SK-N-SH treated with all-trans-retinoic acid at 6 μM for 48 hours (cell line): ENCODE results near the gene DNASE2.
A peak's percentile ranks its signal among the peaks of the same experiment; 100 is the strongest.

Experiments
- ATAC-seq: fragments of 200-7000 bp; cut with Tn5 transposase; 3 replicates; pipeline ENCODE4 v1.9.1; 2020; ENCODE audit warnings: mild to moderate bottlenecking, moderate library complexity
- ARNTL ChIP-seq: fragments of 450-650 bp; formaldehyde crosslinking; IDR thresholded peaks from 2 replicates; pipeline ENCODE4 v1.5.0; 2020; ENCODE audit warnings: low read depth, mild to moderate bottlenecking, moderate library complexity, borderline replicate concordance
- CREB5 ChIP-seq: fragments of 250-450 bp; sonication (Bioruptor Pico); IDR thresholded peaks from 2 replicates; pipeline ENCODE4 v1.5.1; 2020; ENCODE audit warnings: low read depth, mild to moderate bottlenecking, moderate library complexity
- CSDC2 ChIP-seq: fragments of 250-450 bp; sonication (Bioruptor Pico); IDR thresholded peaks from 2 replicates; pipeline ENCODE4 v1.5.0; 2020; ENCODE audit warnings: mild to moderate bottlenecking, moderate library complexity
- CSRNP3 ChIP-seq: fragments of 250-450 bp; sonication (Bioruptor Pico); IDR thresholded peaks from 2 replicates; pipeline ENCODE4 v1.5.1; 2021; ENCODE audit warnings: mild to moderate bottlenecking, moderate library complexity
- ESRRG ChIP-seq: fragments of 250-450 bp; sonication (Bioruptor Pico); IDR thresholded peaks from 2 replicates; pipeline ENCODE4 v1.6.1; 2021; ENCODE audit warnings: mild to moderate bottlenecking
- GLIS3 ChIP-seq: fragments of 250-450 bp; sonication (Bioruptor Pico); IDR thresholded peaks from 2 replicates; pipeline ENCODE4 v1.5.0; 2020; ENCODE audit warnings: mild to moderate bottlenecking, moderate library complexity
- ISL1 ChIP-seq: fragments of 250-450 bp; sonication (Bioruptor Pico); IDR thresholded peaks from 2 replicates; pipeline ENCODE4 v2.1.2; 2022; ENCODE audit warnings: mild to moderate bottlenecking, moderate library complexity
- OSR1 ChIP-seq: fragments of 250-450 bp; sonication (Bioruptor Pico); IDR thresholded peaks from 2 replicates; pipeline ENCODE4 v1.8.0; 2022; ENCODE audit warnings: moderate library complexity, mild to moderate bottlenecking, inconsistent platforms
- PATZ1 ChIP-seq: fragments of 250-450 bp; sonication (Bioruptor Pico); IDR thresholded peaks from 2 replicates; pipeline ENCODE4 v1.8.0; 2020; ENCODE audit warnings: mild to moderate bottlenecking, moderate library complexity, borderline replicate concordance
- POU6F1 ChIP-seq: fragments of 250-450 bp; sonication (Bioruptor Pico); IDR thresholded peaks from 2 replicates; pipeline ENCODE4 v1.8.0; 2021; ENCODE audit warnings: low read depth, mild to moderate bottlenecking, moderate library complexity, borderline replicate concordance
- PPARA ChIP-seq: fragments of 250-450 bp; sonication (Bioruptor Pico); IDR thresholded peaks from 2 replicates; pipeline ENCODE4 v1.5.0; 2020; ENCODE audit warnings: mild to moderate bottlenecking, borderline replicate concordance
- RARB ChIP-seq: fragments of 250-450 bp; sonication (Bioruptor Pico); IDR thresholded peaks from 2 replicates; pipeline ENCODE4 v1.8.0; 2021; ENCODE audit warnings: mild to moderate bottlenecking, moderate library complexity
- TCF4 ChIP-seq: fragments of 250-450 bp; sonication (Bioruptor Pico); IDR thresholded peaks from 2 replicates; pipeline ENCODE4 v1.8.0; 2021; ENCODE audit warnings: mild to moderate bottlenecking, moderate library complexity, borderline replicate concordance
- TOX ChIP-seq: fragments of 250-450 bp; sonication (Bioruptor Pico); IDR thresholded peaks from 2 replicates; pipeline ENCODE4 v1.8.0; 2021; ENCODE audit warnings: mild to moderate bottlenecking, moderate library complexity, borderline replicate concordance
- TSHZ2 ChIP-seq: fragments of 250-450 bp; sonication (Bioruptor Pico); IDR thresholded peaks from 2 replicates; pipeline ENCODE4 v1.5.0; 2020; ENCODE audit warnings: mild to moderate bottlenecking, moderate library complexity
- ZFP3 ChIP-seq: fragments of 250-450 bp; sonication (Bioruptor Pico); IDR thresholded peaks from 2 replicates; pipeline ENCODE4 v1.5.0; 2020; ENCODE audit warnings: mild to moderate bottlenecking, moderate library complexity
- ZFP30 ChIP-seq: fragments of 450-650 bp; formaldehyde crosslinking; IDR thresholded peaks from 2 replicates; pipeline ENCODE4 v1.5.0; 2022; ENCODE audit warnings: mild to moderate bottlenecking, moderate library complexity
- ZNF565 ChIP-seq: fragments of 450-650 bp; formaldehyde crosslinking; conservative IDR thresholded peaks from 2 replicates; pipeline ENCODE4 v1.5.0; 2020; ENCODE audit warnings: low read depth, mild to moderate bottlenecking, moderate library complexity
- ZNF8 ChIP-seq: fragments of 450-650 bp; formaldehyde crosslinking; IDR thresholded peaks from 2 replicates; pipeline ENCODE4 v1.5.0; 2020; ENCODE audit warnings: mild to moderate bottlenecking, moderate library complexity

DNASE2 gene

GRCh38 chr19:12875086-12875485 lies 6.2 kb downstream of the DNASE2 start:
- ATAC-seq: no peak
- TF ChIP-seq ZNF8 (CRISPR knock-in tag) (no peak), ZNF565 (no peak), CREB5 (no peak)

- no peak for ATAC-seq
- TF ChIP-seq TCF4 (CRISPR knock-in tag): no peak
- no peak for TF ChIP-seq CSRNP3 (CRISPR knock-in tag)
- TF ChIP-seq ARNTL (CRISPR knock-in tag): no peak
- TF ChIP-seq ISL1 (CRISPR knock-in tag): no peak
- no peak for TF ChIP-seq POU6F1 (CRISPR knock-in tag)
- no peak for TF ChIP-seq TSHZ2
- no peak for TF ChIP-seq ZNF8 (CRISPR knock-in tag)
- no peak for TF ChIP-seq PPARA (CRISPR knock-in tag)
- TF ChIP-seq PATZ1: no peak
- no peak for TF ChIP-seq ZNF565
- TF ChIP-seq CREB5: no peak
- no peak for TF ChIP-seq ZFP30 (CRISPR knock-in tag)
- TF ChIP-seq TOX (CRISPR knock-in tag): no peak
- no peak for TF ChIP-seq OSR1
- TF ChIP-seq GLIS3 (CRISPR knock-in tag): no peak
- no peak for TF ChIP-seq RARB (CRISPR knock-in tag)
These were observed 7.1 kb downstream of the DNASE2 start for GRCh38 chr19:12873891-12874745.

- ATAC-seq: peak; percentile 37
- TF ChIP-seq ESRRG (CRISPR knock-in tag): no peak
- TF ChIP-seq POU6F1 (CRISPR knock-in tag): no peak
- no peak for TF ChIP-seq OSR1
- no peak for TF ChIP-seq CSDC2
- no peak for TF ChIP-seq PPARA (CRISPR knock-in tag)
- TF ChIP-seq ZFP3: no peak
- TF ChIP-seq CREB5: no peak
These were observed 8.0 kb downstream of the DNASE2 start for GRCh38 chr19:12872941-12873890.
